Mononuclear cell (primary cell): ENCODE data around the gene HBB. TPM values are rescaled to one million over a fixed set of nuclear protein-coding genes. Genes with fewer than 3 reads are reported as not detected.

ENCODE experiments used
- total RNA-seq: library from RNA; depleted of rRNA; stranded (reverse); fragments of >200 nt; gene quantifications from one replicate; pipeline ENCODE4 v1.2.3, GENCODE V29; 2012

HBB gene
- total RNA-seq, 1 donor = 76.0 TPM

Other genes with a start within 250 kb of the HBB start
- gene OR51L1, start 232.2 kb downstream of the HBB start, total RNA-seq = not detected
- not detected for gene OR52J3, start 180.5 kb downstream of the HBB start, total RNA-seq
- gene OR52E2, start 167.4 kb downstream of the HBB start, total RNA-seq = not detected
- not detected for gene OR52E1, start 157.5 kb downstream of the HBB start, total RNA-seq
- not detected for gene OR52A5, start 88.7 kb downstream of the HBB start, total RNA-seq
- not detected for gene OR52A1, start 72.3 kb downstream of the HBB start, total RNA-seq
- not detected for gene OR51V1, start 26.4 kb downstream of the HBB start, total RNA-seq
- 0.94 TPM for gene HBD, start 7.4 kb upstream of the HBB start, total RNA-seq
- gene HBG1, start 22.8 kb upstream of the HBB start, total RNA-seq = not detected
- 3.9 TPM for gene HBG2, start 27.7 kb upstream of the HBB start, total RNA-seq
- gene HBE1, start 42.9 kb upstream of the HBB start, total RNA-seq = 0.94 TPM
- not detected for gene OR51B4, start 74.9 kb upstream of the HBB start, total RNA-seq
- not detected for gene OR51B2, start 97.2 kb upstream of the HBB start, total RNA-seq
- 0.31 TPM for gene OR51B5, start 116.5 kb upstream of the HBB start, total RNA-seq
- gene OR51B6, start 124.4 kb upstream of the HBB start, total RNA-seq = not detected
- 0.10 TPM for gene OR51M1, start 156.7 kb upstream of the HBB start, total RNA-seq
- not detected for gene OR51Q1, start 195.0 kb upstream of the HBB start, total RNA-seq
- not detected for gene OR51I1, start 214.4 kb upstream of the HBB start, total RNA-seq
- gene OR51I2, start 222.3 kb upstream of the HBB start, total RNA-seq = not detected